ENCODE data around the gene RNF8. TPM values are rescaled to one million over a fixed set of nuclear protein-coding genes. Genes with fewer than 3 reads are reported as not detected.

Gene RNF8
- total and polyA plus RNA-seq, 9 of the 15 experiments (the other 6 are each of a cell fraction or from before 2014, with no cell fraction given): 10.6 to 47.0 (median 37.5) TPM

DNA sequence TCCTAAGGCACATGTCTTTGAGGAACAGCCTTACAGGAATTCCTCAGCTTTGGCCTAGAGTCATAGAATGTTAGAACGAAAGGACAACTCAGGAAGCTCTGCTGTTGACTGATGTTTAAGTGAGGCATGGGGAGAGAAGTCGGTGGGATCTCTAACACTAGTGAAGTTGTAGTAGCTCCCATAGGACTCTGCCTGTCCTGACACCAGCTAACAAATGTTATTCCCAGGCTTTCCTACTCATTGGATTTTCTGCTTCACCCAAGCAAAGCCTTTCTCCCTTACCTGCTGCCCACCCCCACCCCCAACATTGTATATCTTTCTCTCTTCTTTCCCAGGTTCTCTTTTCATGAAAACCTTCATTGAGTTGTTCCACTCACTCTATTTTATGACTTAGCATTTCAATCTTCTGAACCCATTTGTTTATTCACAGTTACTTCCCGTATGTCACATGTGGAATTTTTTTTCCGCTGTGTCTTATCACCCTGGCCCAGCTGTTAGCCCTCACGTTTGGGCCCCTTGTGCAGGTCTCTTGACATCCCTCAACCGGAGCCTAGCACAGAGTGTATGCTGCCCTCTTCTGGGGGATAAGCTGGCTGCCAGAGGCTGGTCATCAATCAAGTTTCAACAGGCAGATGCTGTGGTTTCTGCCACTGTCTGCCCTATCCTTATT, 39.2 kb upstream of the RNF8 start (continued):
- peak; percentile 97 for TF ChIP-seq TARDBP (IDR thresholded peaks at IDR 0.05)
- no peak for TF ChIP-seq PTBP1 (IDR thresholded peaks at IDR 0.05; ENCODE audit: low read depth, low read length)
- TF ChIP-seq ZNF707 (CRISPR knock-in tag; conservative IDR thresholded peaks at IDR 0.05): no peak
- peak; percentile 69 for TF ChIP-seq NCOA4 (IDR thresholded peaks at IDR 0.05; ENCODE audit: partially characterized antibody)
- TF ChIP-seq, protein P1, sequence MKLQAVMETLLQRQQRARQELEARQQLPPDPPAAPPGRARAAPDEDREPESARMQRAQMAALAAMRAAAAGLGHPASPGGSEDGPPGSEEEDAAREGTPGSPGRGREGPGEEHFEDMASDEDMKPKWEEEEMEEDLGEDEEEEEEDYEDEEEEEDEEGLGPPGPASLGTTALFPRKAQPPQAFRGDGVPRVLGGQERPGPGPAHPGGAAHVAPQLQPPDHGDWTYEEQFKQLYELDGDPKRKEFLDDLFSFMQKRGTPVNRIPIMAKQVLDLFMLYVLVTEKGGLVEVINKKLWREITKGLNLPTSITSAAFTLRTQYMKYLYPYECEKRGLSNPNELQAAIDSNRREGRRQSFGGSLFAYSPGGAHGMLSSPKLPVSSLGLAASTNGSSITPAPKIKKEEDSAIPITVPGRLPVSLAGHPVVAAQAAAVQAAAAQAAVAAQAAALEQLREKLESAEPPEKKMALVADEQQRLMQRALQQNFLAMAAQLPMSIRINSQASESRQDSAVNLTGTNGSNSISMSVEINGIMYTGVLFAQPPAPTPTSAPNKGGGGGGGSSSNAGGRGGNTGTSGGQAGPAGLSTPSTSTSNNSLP (IDR thresholded peaks at IDR 0.05; ENCODE audit: borderline replicate concordance, low read depth, low read length): peak; percentile 96
- peak; percentile 93 for TF ChIP-seq MXI1 (IDR thresholded peaks at IDR 0.05; ENCODE audit: low read depth, low read length)
- TF ChIP-seq RNF2 (IDR thresholded peaks at IDR 0.05): peak; percentile 96
- peak; percentile 84; the same call in 1 of the 2 replicates for TF ChIP-seq RB1 (IDR thresholded peaks at IDR 0.05; ENCODE audit: low read depth)
- TF ChIP-seq KDM5B (IDR thresholded peaks at IDR 0.05; ENCODE audit: insufficient replicate concordance, low read depth, low read length): no peak
- 0 out of 2 replicates have a peak, but pooled peaks have one; percentile 41 for TF ChIP-seq DIDO1 (tag; IDR thresholded peaks at IDR 0.05; ENCODE audit: low read depth)
- TF ChIP-seq, protein P2, sequence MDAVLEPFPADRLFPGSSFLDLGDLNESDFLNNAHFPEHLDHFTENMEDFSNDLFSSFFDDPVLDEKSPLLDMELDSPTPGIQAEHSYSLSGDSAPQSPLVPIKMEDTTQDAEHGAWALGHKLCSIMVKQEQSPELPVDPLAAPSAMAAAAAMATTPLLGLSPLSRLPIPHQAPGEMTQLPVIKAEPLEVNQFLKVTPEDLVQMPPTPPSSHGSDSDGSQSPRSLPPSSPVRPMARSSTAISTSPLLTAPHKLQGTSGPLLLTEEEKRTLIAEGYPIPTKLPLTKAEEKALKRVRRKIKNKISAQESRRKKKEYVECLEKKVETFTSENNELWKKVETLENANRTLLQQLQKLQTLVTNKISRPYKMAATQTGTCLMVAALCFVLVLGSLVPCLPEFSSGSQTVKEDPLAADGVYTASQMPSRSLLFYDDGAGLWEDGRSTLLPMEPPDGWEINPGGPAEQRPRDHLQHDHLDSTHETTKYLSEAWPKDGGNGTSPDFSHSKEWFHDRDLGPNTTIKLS (IDR thresholded peaks at IDR 0.05; ENCODE audit: borderline replicate concordance, low read depth): no peak; the same call in 1 of the 2 replicates
- peak; percentile 49; the same call in 1 of the 2 replicates for TF ChIP-seq ZBTB17 (CRISPR knock-in tag; IDR thresholded peaks at IDR 0.05)
- no peak for TF ChIP-seq MED1 (CRISPR knock-in tag; IDR thresholded peaks at IDR 0.05; ENCODE audit: borderline replicate concordance)
- TF ChIP-seq, protein P3, sequence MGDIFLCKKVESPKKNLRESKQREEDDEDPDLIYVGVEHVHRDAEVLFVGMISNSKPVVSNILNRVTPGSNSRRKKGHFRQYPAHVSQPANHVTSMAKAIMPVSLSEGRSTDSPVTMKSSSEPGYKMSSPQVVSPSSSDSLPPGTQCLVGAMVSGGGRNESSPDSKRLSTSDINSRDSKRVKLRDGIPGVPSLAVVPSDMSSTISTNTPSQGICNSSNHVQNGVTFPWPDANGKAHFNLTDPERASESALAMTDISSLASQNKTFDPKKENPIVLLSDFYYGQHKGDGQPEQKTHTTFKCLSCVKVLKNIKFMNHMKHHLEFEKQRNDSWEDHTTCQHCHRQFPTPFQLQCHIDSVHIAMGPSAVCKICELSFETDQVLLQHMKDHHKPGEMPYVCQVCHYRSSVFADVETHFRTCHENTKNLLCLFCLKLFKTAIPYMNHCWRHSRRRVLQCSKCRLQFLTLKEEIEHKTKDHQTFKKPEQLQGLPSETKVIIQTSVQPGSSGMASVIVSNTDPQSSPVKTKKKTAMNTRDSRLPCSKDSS (IDR thresholded peaks at IDR 0.05; ENCODE audit: low read depth, partially characterized antibody): no peak
- TF ChIP-seq, protein P4, sequence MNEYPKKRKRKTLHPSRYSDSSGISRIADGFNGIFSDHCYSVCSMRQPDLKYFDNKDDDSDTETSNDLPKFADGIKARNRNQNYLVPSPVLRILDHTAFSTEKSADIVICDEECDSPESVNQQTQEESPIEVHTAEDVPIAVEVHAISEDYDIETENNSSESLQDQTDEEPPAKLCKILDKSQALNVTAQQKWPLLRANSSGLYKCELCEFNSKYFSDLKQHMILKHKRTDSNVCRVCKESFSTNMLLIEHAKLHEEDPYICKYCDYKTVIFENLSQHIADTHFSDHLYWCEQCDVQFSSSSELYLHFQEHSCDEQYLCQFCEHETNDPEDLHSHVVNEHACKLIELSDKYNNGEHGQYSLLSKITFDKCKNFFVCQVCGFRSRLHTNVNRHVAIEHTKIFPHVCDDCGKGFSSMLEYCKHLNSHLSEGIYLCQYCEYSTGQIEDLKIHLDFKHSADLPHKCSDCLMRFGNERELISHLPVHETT (CRISPR knock-in tag; conservative IDR thresholded peaks at IDR 0.05 in 1 of 2, IDR thresholded peaks at IDR 0.05 in 1 of 2): peak in 1 of 2 experiments; percentile 84; a peak in 2 of 4 replicates
- 0 out of 2 replicates have a peak, but pooled peaks have one; percentile 18 for TF ChIP-seq HSF4 (CRISPR knock-in tag; IDR thresholded peaks at IDR 0.05; ENCODE audit: borderline replicate concordance)
- no peak for TF ChIP-seq RBM34 (IDR thresholded peaks at IDR 0.05; ENCODE audit: borderline replicate concordance, insufficient read depth, low read length)
- TF ChIP-seq, protein P5, sequence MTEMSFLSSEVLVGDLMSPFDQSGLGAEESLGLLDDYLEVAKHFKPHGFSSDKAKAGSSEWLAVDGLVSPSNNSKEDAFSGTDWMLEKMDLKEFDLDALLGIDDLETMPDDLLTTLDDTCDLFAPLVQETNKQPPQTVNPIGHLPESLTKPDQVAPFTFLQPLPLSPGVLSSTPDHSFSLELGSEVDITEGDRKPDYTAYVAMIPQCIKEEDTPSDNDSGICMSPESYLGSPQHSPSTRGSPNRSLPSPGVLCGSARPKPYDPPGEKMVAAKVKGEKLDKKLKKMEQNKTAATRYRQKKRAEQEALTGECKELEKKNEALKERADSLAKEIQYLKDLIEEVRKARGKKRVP (CRISPR knock-in tag; IDR thresholded peaks at IDR 0.05): peak; percentile 72
- TF ChIP-seq SMARCA5 (IDR thresholded peaks at IDR 0.05): no peak
- peak; percentile 83 for TF ChIP-seq EP400 (IDR thresholded peaks at IDR 0.05)
- peak; percentile 95 for TF ChIP-seq GATAD2A (IDR thresholded peaks at IDR 0.05)
